ENCODE results near the gene NOP53. TPM values are rescaled to one million over a fixed set of nuclear protein-coding genes. Genes with fewer than 3 reads are reported as not detected.
A peak's percentile ranks its signal among the peaks of the same experiment; 100 is the strongest.

The NOP53 gene
- total RNA-seq, 1 donor from 2014 or later = 89.9 TPM

- Mint-ChIP-seq H3K27me3 (ENCODE audit: low read depth, unreplicated experiment) (no peaks in the 10 kb centered on the region), H3K27ac (ENCODE audit: unreplicated experiment) (peak overlapping the region; percentile 91), H3K9me3 (ENCODE audit: unreplicated experiment) (peaks cover 4% of the 10 kb centered on the region), H3K36me3 (ENCODE audit: low read depth, unreplicated experiment) (peaks cover 2% of the 10 kb centered on the region), H3K4me1 (ENCODE audit: low read depth, unreplicated experiment) (peaks cover 7% of the 10 kb centered on the region), H3K4me3 (ENCODE audit: unreplicated experiment) (no peak overlapping the region)
- no peak overlapping the region for H2AFZ ChIP-seq (ENCODE audit: low read depth, low read length)
- no peak overlapping the region for H3K4me3 ChIP-seq (ENCODE audit: insufficient read depth, low read depth, low read length)
- FAIRE-seq (no peak), DNase-seq (ENCODE audit: low read depth) (no peak)
- H3K27me3 ChIP-seq (ENCODE audit: insufficient read depth, low read length) = peaks cover 6% of the 10 kb centered on the region
- H4K20me1 ChIP-seq (ENCODE audit: insufficient read depth, low read length) = peaks cover 2% of the 10 kb centered on the region
- no peaks in the 10 kb centered on the region for H3K79me2 ChIP-seq (ENCODE audit: insufficient read depth, low read length)
- no peak overlapping the region for H3K27ac ChIP-seq (ENCODE audit: low read depth, low read length)
- no peak overlapping the region for H3K9ac ChIP-seq (ENCODE audit: low read length)
- H3K36me3 ChIP-seq (ENCODE audit: insufficient read depth, low read length) = no peaks in the 10 kb centered on the region
- TF ChIP-seq CTCF (IDR thresholded peaks at IDR 0.05; ENCODE audit: insufficient read depth, low read depth, low read length) = peak; percentile 55
- no peak for TF ChIP-seq EZH2 (IDR thresholded peaks at IDR 0.05; ENCODE audit: insufficient read depth, low read length)
- no peak overlapping the region for H3K4me2 ChIP-seq (ENCODE audit: low read length)
- no peaks in the 10 kb centered on the region for H3K4me1 ChIP-seq (ENCODE audit: insufficient read depth, low read length)
- no peaks in the 10 kb centered on the region for H3K9me3 ChIP-seq (ENCODE audit: insufficient read depth, low read depth, low read length)
Measured at GRCh38 chr19:47765523-47766358, 20.4 kb downstream of the NOP53 start.

DNA sequence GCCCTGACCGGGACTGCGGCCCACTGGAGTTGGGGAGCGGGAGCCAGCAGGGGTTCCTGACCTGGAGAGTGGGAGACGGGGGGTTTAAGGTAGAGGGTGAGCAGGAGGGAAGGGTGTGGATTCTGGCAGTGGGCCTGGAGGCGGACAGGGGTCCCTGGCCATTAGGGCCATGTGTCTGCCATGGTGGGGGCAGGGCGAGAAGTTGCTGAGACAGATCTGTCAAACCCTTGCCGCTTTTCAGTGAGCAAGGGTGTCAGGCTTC, 20.9 kb downstream of the NOP53 start:
- no peak overlapping the region for H3K4me3 Mint-ChIP-seq (ENCODE audit: unreplicated experiment)
- Histone ChIP-seq H3K79me2 (ENCODE audit: insufficient read depth, low read length) (no peaks in the 10 kb centered on the region), H3K27ac (ENCODE audit: low read depth, low read length) (no peak overlapping the region), H3K4me1 (ENCODE audit: insufficient read depth, low read length) (no peaks in the 10 kb centered on the region), H3K4me2 (ENCODE audit: low read length) (no peak overlapping the region), H3K27me3 (ENCODE audit: insufficient read depth, low read length) (peaks cover 6% of the 10 kb centered on the region), H2AFZ (ENCODE audit: low read depth, low read length) (no peak overlapping the region), H4K20me1 (ENCODE audit: insufficient read depth, low read length) (no peaks in the 10 kb centered on the region), H3K9ac (ENCODE audit: low read length) (no peak overlapping the region), H3K4me3 (ENCODE audit: insufficient read depth, low read depth, low read length) (no peak overlapping the region), H3K9me3 (ENCODE audit: insufficient read depth, low read depth, low read length) (no peaks in the 10 kb centered on the region), H3K36me3 (ENCODE audit: insufficient read depth, low read length) (no peaks in the 10 kb centered on the region)
- no peak for DNase-seq (ENCODE audit: low read depth)
- TF ChIP-seq EZH2 (IDR thresholded peaks at IDR 0.05; ENCODE audit: insufficient read depth, low read length) (no peak), CTCF (IDR thresholded peaks at IDR 0.05; ENCODE audit: insufficient read depth, low read depth, low read length) (no peak)
- H3K36me3 Mint-ChIP-seq (ENCODE audit: low read depth, unreplicated experiment) = peaks cover 2% of the 10 kb centered on the region
- H3K4me1 Mint-ChIP-seq (ENCODE audit: low read depth, unreplicated experiment) = peaks cover 7% of the 10 kb centered on the region
- no peaks in the 10 kb centered on the region for H3K27me3 Mint-ChIP-seq (ENCODE audit: low read depth, unreplicated experiment)
- FAIRE-seq = no peak
- H3K27ac Mint-ChIP-seq (ENCODE audit: unreplicated experiment) = no peak overlapping the region
- H3K9me3 Mint-ChIP-seq (ENCODE audit: unreplicated experiment) = peaks cover 4% of the 10 kb centered on the region

- H3K9me3 ChIP-seq (ENCODE audit: insufficient read depth, low read depth, low read length) = no peaks in the 10 kb centered on the region
- no peak for FAIRE-seq
- no peaks in the 10 kb centered on the region for H3K4me1 ChIP-seq (ENCODE audit: insufficient read depth, low read length)
- no peaks in the 10 kb centered on the region for H4K20me1 ChIP-seq (ENCODE audit: insufficient read depth, low read length)
- no peak overlapping the region for H3K27ac ChIP-seq (ENCODE audit: low read depth, low read length)
- no peak for DNase-seq (ENCODE audit: low read depth)
- peaks cover 4% of the 10 kb centered on the region for H3K9me3 Mint-ChIP-seq (ENCODE audit: unreplicated experiment)
- H3K4me3 Mint-ChIP-seq (ENCODE audit: unreplicated experiment) = no peak overlapping the region
- peaks cover 7% of the 10 kb centered on the region for H3K4me1 Mint-ChIP-seq (ENCODE audit: low read depth, unreplicated experiment)
- no peak overlapping the region for H2AFZ ChIP-seq (ENCODE audit: low read depth, low read length)
- no peak overlapping the region for H3K9ac ChIP-seq (ENCODE audit: low read length)
- H3K27ac Mint-ChIP-seq (ENCODE audit: unreplicated experiment) = no peak overlapping the region
- peaks cover 2% of the 10 kb centered on the region for H3K36me3 Mint-ChIP-seq (ENCODE audit: low read depth, unreplicated experiment)
- TF ChIP-seq CTCF (IDR thresholded peaks at IDR 0.05; ENCODE audit: insufficient read depth, low read depth, low read length) = no peak
- H3K4me3 ChIP-seq (ENCODE audit: insufficient read depth, low read depth, low read length) = no peak overlapping the region
- H3K4me2 ChIP-seq (ENCODE audit: low read length) = no peak overlapping the region
- H3K27me3 Mint-ChIP-seq (ENCODE audit: low read depth, unreplicated experiment) = no peaks in the 10 kb centered on the region
- H3K27me3 ChIP-seq (ENCODE audit: insufficient read depth, low read length) = peaks cover 6% of the 10 kb centered on the region
- no peaks in the 10 kb centered on the region for H3K79me2 ChIP-seq (ENCODE audit: insufficient read depth, low read length)
- H3K36me3 ChIP-seq (ENCODE audit: insufficient read depth, low read length) = no peaks in the 10 kb centered on the region
Measured at GRCh38 chr19:47766670-47767069, 21.3 kb downstream of the NOP53 start.

Data from astrocyte (in vitro differentiated cells and primary cell).